ENCODE measurements around the gene ARSI. TPM values are rescaled to one million over a fixed set of nuclear protein-coding genes. Genes with fewer than 3 reads are reported as not detected.

Gene ARSI
- total RNA-seq, 1 donor from 2014 or later, result not detected

- Mint-ChIP-seq H3K9me3 (ENCODE audit: low read depth) (no peaks in the 10 kb centered on the region), H3K27ac (no peak overlapping the region), H3K27me3 (peaks cover 16% of the 10 kb centered on the region), H3K36me3 (ENCODE audit: insufficient read depth) (no peaks in the 10 kb centered on the region), H3K4me1 (ENCODE audit: low read depth) (no peaks in the 10 kb centered on the region), H3K4me3 (ENCODE audit: low read depth) (no peak overlapping the region)
- no peak for TF ChIP-seq CTCF (IDR thresholded peaks at IDR 0.05; ENCODE audit: unreplicated experiment)
- no peak for DNase-seq (ENCODE audit: low spot score, unreplicated experiment)
These were observed 56.3 kb downstream of the ARSI start for GRCh38 chr5:150246429-150246828.

Other genes with a start within 250 kb of the ARSI start
- gene CSF1R, start 216.4 kb downstream of the ARSI start, total RNA-seq, result not detected in 2 replicates
- 1.2 and 2.3 TPM in 2 replicates for gene PDGFRB, start 147.1 kb downstream of the ARSI start, total RNA-seq
- 0.31 and 0.43 TPM in 2 replicates for gene CDX1, start 136.1 kb downstream of the ARSI start, total RNA-seq
- not detected in 2 replicates for gene SLC6A7, start 112.8 kb downstream of the ARSI start, total RNA-seq
- gene CAMK2A, start 13.1 kb downstream of the ARSI start, total RNA-seq, result not detected in 2 replicates
- gene TCOF1, start 54.8 kb upstream of the ARSI start, total RNA-seq, result 58.9 and 66.7 TPM in 2 replicates
- gene CD74, start 110.0 kb upstream of the ARSI start, total RNA-seq, result 41.3 and 45.8 TPM in 2 replicates
- gene RPS14, start 146.8 kb upstream of the ARSI start, total RNA-seq, result 1,941 and 2,072 TPM in 2 replicates
- gene NDST1, start 205.2 kb upstream of the ARSI start, total RNA-seq, result 154 and 169 TPM in 2 replicates

Measured in progenitor cell of endocrine pancreas (in vitro differentiated cells).